HFF-Myc (cell line): ENCODE data around the gene ELMO1.

Source experiments
- DNase-seq: peaks from one replicate; pipeline ENCODE4 v3.0.0-alpha.2; 2011; ENCODE audit warnings: low read depth; ENCODE audit errors: extremely low read depth
- H3K4me3 ChIP-seq: replicated peaks from 2 replicates; pipeline ENCODE4 v1.5.1; 2011; ENCODE audit warnings: low read depth, mild to moderate bottlenecking, control low read depth, low read length
- TF ChIP-seq, protein P1 (sequence below): IDR thresholded peaks from 2 replicates; pipeline ENCODE4 v1.5.1; 2012; ENCODE audit warnings: mild to moderate bottlenecking, low read depth, low read length, control low read depth; ENCODE audit errors: missing control alignments

ELMO1 gene

GRCh38 chr7:37421861-37422500 is 26.7 kb downstream of the ELMO1 start:
- no peak overlapping the region for H3K4me3 ChIP-seq
- DNase-seq, result no peak
- TF ChIP-seq, protein P1, sequence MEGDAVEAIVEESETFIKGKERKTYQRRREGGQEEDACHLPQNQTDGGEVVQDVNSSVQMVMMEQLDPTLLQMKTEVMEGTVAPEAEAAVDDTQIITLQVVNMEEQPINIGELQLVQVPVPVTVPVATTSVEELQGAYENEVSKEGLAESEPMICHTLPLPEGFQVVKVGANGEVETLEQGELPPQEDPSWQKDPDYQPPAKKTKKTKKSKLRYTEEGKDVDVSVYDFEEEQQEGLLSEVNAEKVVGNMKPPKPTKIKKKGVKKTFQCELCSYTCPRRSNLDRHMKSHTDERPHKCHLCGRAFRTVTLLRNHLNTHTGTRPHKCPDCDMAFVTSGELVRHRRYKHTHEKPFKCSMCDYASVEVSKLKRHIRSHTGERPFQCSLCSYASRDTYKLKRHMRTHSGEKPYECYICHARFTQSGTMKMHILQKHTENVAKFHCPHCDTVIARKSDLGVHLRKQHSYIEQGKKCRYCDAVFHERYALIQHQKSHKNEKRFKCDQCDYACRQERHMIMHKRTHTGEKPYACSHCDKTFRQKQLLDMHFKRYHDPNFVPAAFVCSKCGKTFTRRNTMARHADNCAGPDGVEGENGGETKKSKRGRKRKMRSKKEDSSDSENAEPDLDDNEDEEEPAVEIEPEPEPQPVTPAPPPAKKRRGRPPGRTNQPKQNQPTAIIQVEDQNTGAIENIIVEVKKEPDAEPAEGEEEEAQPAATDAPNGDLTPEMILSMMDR, result no peak

GRCh38 chr7:37420946-37421695 is 27.5 kb downstream of the ELMO1 start:
- H3K4me3 ChIP-seq, result no peak overlapping the region
- no peak for DNase-seq
- TF ChIP-seq, protein P1, result no peak

GRCh38 chr7:37419496-37419895 is 29.2 kb downstream of the ELMO1 start:
- no peak for DNase-seq

GRCh38 chr7:37418381-37418780 is 30.3 kb downstream of the ELMO1 start:
- no peak for DNase-seq
- TF ChIP-seq, protein P1, result no peak
- H3K4me3 ChIP-seq, result no peak overlapping the region

More at GRCh38 chr7:37419496-37419895, 29.2 kb downstream of the ELMO1 start:
- no peak overlapping the region for H3K4me3 ChIP-seq
- TF ChIP-seq, protein P1, result no peak

DNA sequence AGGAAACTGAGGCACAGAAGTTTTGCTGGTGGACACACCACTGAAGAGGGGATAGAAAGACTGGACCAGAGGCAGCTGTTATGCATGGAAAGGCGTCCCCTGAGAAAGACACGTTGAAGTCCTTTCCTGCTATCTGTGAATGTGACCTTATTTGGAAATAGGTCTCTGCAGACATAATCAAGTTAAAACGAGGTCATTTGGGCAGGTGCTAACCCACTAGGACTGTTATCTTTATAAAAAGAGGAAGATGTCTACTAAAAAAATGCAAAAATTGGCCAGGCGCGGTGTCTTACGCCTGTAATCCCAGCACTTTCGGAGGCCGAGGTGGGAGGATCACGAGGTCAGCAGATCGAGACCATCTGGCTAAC is 31.6 kb downstream of the ELMO1 start:
- TF ChIP-seq, protein P1, result no peak
- no peak for DNase-seq
- no peak overlapping the region for H3K4me3 ChIP-seq

DNA sequence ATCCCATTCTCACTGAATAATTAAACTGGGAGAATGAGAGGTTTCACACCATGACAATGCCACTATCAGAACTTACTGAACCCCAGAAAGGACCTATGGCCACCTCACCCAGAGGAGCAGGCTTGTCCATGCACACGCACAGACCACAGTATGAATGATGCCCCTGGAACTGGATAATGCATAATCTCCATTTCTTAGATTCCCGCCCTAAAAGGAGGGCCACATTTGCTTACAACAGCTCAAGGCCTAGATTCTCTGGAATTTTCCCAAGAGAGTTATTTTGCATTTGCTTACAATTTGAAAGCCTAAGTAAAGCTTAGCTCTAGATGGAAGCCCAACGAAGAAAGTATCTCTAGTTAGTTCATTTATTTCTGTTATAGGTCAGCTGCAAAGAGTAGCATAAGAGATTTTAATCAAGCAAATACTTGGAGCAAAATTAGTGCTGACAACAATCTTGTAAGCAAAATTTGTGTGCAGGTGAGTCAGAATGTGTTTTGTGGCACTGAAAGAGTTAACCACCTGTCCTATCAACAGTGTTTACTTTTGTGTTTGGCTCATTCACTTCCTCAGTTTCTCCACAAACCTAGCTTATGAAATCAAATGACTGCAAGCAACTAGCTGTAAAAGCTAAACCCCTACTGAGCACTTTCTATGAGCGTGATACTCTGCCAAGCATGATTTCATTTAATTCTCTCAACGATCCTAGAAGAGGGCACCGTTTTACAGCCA is 32.1 kb downstream of the ELMO1 start:
- no peak overlapping the region for H3K4me3 ChIP-seq
- TF ChIP-seq, protein P1, result no peak
- DNase-seq, result no peak
